ENCODE data around the gene MATR3. TPM values are rescaled to one million over a fixed set of nuclear protein-coding genes. Genes with fewer than 3 reads are reported as not detected.

Gene MATR3
- total RNA-seq, 1 donor from 2014 or later: 276 TPM

DNA sequence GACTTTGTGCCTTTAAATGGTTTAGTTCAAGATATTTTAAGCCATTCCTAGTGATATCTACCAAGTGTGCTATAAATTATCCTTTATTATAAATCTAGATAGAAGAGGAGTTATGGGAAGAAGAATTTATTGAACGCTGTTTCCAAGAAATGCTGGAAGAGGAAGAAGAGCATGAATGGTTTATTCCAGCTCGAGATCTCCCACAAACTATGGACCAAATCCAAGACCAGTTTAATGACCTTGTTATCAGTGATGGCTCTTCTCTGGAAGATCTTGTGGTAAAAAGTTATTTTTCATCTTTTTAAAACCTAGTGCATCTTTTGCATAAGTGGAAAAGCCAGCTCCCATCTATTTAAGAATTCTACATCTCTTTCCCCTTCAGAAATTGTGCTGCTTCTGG is 70.9 kb downstream of the MATR3 start:
- DNase-seq (ENCODE audit: extremely low spot score, unreplicated experiment): no peak
- H3K36me3 Mint-ChIP-seq: peaks cover 27% of the 10 kb centered on the region
- TF ChIP-seq, protein P1, sequence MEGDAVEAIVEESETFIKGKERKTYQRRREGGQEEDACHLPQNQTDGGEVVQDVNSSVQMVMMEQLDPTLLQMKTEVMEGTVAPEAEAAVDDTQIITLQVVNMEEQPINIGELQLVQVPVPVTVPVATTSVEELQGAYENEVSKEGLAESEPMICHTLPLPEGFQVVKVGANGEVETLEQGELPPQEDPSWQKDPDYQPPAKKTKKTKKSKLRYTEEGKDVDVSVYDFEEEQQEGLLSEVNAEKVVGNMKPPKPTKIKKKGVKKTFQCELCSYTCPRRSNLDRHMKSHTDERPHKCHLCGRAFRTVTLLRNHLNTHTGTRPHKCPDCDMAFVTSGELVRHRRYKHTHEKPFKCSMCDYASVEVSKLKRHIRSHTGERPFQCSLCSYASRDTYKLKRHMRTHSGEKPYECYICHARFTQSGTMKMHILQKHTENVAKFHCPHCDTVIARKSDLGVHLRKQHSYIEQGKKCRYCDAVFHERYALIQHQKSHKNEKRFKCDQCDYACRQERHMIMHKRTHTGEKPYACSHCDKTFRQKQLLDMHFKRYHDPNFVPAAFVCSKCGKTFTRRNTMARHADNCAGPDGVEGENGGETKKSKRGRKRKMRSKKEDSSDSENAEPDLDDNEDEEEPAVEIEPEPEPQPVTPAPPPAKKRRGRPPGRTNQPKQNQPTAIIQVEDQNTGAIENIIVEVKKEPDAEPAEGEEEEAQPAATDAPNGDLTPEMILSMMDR (conservative IDR thresholded peaks at IDR 0.05): no peak
- no peak overlapping the region for H3K27ac Mint-ChIP-seq
- no peak overlapping the region for H3K4me3 Mint-ChIP-seq
- H3K9me3 Mint-ChIP-seq: no peaks in the 10 kb centered on the region
- H3K27me3 Mint-ChIP-seq: no peaks in the 10 kb centered on the region
- no peaks in the 10 kb centered on the region for H3K4me1 Mint-ChIP-seq (ENCODE audit: unreplicated experiment)

DNA sequence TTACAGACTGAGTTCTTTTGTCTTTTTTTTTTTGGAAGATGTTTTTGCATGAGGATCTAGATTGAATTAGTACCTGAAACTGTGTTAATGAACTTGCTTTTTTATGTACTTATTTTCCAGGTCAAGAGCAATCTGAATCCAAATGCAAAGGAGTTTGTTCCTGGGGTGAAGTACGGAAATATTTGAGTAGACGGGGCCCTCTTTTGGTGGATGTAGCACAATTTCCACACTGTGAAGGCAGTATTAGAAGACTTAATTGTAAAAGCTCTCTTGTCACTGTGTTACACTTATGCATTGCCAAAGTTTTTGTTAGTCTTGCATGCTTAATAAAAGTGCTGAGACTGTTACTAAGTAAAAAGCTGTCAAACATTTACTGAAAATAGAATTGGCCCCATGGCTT is 75.1 kb downstream of the MATR3 start:
- Mint-ChIP-seq H3K4me3 (no peak overlapping the region), H3K9me3 (no peaks in the 10 kb centered on the region), H3K27ac (no peak overlapping the region), H3K36me3 (peaks cover 35% of the 10 kb centered on the region), H3K27me3 (no peaks in the 10 kb centered on the region), H3K4me1 (ENCODE audit: unreplicated experiment) (no peaks in the 10 kb centered on the region)
- TF ChIP-seq, protein P1 (conservative IDR thresholded peaks at IDR 0.05): peak; percentile 20
- no peak for DNase-seq (ENCODE audit: extremely low spot score, unreplicated experiment)

- peaks cover 30% of the 10 kb centered on the region for H3K36me3 Mint-ChIP-seq
- TF ChIP-seq, protein P1 (conservative IDR thresholded peaks at IDR 0.05): no peak
- H3K9me3 Mint-ChIP-seq: no peaks in the 10 kb centered on the region
- no peaks in the 10 kb centered on the region for H3K4me1 Mint-ChIP-seq (ENCODE audit: unreplicated experiment)
- H3K4me3 Mint-ChIP-seq: no peak overlapping the region
- no peak for DNase-seq (ENCODE audit: extremely low spot score, unreplicated experiment)
- H3K27me3 Mint-ChIP-seq: no peaks in the 10 kb centered on the region
- H3K27ac Mint-ChIP-seq: no peak overlapping the region
These were observed 75.6 kb downstream of the MATR3 start for GRCh38 chr5:139369181-139369580.

DNA sequence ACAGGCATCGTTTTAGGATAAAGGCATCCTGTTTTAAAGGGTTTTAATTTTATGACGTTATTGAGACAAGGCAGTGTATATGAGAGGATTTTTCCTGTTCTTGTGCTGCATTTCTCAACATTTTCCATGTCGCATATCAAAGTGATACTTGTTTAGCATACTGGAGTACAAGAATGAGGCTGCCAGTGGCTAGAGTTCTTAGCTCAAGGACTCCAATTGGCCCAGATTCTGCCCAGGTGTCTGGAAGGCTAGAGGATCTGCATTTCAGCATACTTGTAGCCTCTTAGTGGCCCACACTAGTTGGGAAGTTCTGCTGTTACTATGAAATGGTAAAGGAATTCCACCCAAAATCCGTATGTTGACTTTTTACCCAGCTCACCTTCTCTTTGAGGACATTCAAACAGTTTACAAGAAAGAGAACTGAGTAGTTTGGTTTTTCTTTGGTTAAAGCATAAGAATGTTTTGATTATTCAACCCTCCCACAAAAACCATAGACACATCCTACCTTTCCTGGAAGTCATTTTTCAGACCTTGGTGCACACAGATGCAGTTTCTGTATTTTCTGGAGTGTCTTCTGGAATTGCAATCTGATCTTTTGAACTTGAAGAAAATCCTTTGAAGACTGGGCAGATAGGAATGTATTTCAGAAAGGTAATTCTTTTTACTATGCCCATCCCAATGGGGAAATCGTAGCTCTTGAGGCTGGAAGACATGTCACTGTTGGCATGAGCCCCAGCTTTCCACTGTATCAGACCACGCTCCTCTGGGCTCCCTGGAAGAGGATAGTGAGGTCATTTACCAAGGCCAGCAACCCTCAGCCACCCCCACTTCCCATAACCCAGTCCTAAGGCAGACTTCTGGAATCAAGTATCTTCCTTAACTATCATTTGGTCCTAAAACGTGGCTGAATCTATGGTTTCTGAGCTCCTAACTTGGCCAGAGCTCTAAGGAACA is 78.2 kb downstream of the MATR3 start:
- DNase-seq (ENCODE audit: extremely low spot score, unreplicated experiment): peak; percentile 29
- no peaks in the 10 kb centered on the region for H3K9me3 Mint-ChIP-seq
- no peaks in the 10 kb centered on the region for H3K4me1 Mint-ChIP-seq (ENCODE audit: unreplicated experiment)
- H3K4me3 Mint-ChIP-seq: no peak overlapping the region
- peaks cover 20% of the 10 kb centered on the region for H3K36me3 Mint-ChIP-seq
- TF ChIP-seq, protein P1 (conservative IDR thresholded peaks at IDR 0.05): no peak
- no peak overlapping the region for H3K27ac Mint-ChIP-seq
- no peaks in the 10 kb centered on the region for H3K27me3 Mint-ChIP-seq

GRCh38 chr5:139374909-139375308 is 81.4 kb downstream of the MATR3 start:
- no peak overlapping the region for H3K4me3 Mint-ChIP-seq
- peaks cover 16% of the 10 kb centered on the region for H3K36me3 Mint-ChIP-seq
- no peak overlapping the region for H3K27ac Mint-ChIP-seq
- H3K9me3 Mint-ChIP-seq: no peaks in the 10 kb centered on the region
- TF ChIP-seq, protein P1 (conservative IDR thresholded peaks at IDR 0.05): no peak
- no peaks in the 10 kb centered on the region for H3K4me1 Mint-ChIP-seq (ENCODE audit: unreplicated experiment)
- peak; percentile 32 for DNase-seq (ENCODE audit: extremely low spot score, unreplicated experiment)
- no peaks in the 10 kb centered on the region for H3K27me3 Mint-ChIP-seq

Data from type B pancreatic cell (in vitro differentiated cells).